Neural cell (in vitro differentiated cells): ENCODE results near the gene NANOS3.

Source experiments
- EZH2 ChIP-seq: fragments of 200-600, 300-800 bp; shearing (Covaris generic), sonication (generic); IDR thresholded peaks from 2 replicates; pipeline ENCODE4 v1.6.1; 2014; ENCODE audit warnings: antibody characterized with exemption, low read length, borderline replicate concordance, mild to moderate bottlenecking; ENCODE audit not compliant: insufficient read depth, poor library complexity, severe bottlenecking
- POLR2AphosphoS5 ChIP-seq: IDR thresholded peaks from 2 replicates; pipeline ENCODE4 v1.6.1; 2012
- RAD21 ChIP-seq: fragments of 450-650 bp; conservative IDR thresholded peaks from 2 replicates; pipeline ENCODE4 v1.6.1; 2014; ENCODE audit warnings: antibody characterized with exemption, mild to moderate bottlenecking, moderate library complexity
- SMC3 ChIP-seq: fragments of 450-650 bp; conservative IDR thresholded peaks from 2 replicates; pipeline ENCODE4 v1.6.1; 2014; ENCODE audit warnings: antibody characterized with exemption, mild to moderate bottlenecking, moderate library complexity; ENCODE audit not compliant: poor library complexity
- TAF1 ChIP-seq: IDR thresholded peaks from 2 replicates; pipeline ENCODE4 v1.6.1; 2012; ENCODE audit warnings: low read depth
- TF ChIP-seq, protein P1 (sequence below): fragments of 450-650 bp; IDR thresholded peaks from 2 replicates; pipeline ENCODE4 v1.5.1; 2014; ENCODE audit warnings: antibody characterized with exemption, mild to moderate bottlenecking, moderate library complexity; ENCODE audit not compliant: poor library complexity, severe bottlenecking
- TF ChIP-seq, protein P2 (sequence below): IDR thresholded peaks from 2 replicates; pipeline ENCODE4 v1.6.1; 2012; ENCODE audit warnings: borderline replicate concordance

DNA sequence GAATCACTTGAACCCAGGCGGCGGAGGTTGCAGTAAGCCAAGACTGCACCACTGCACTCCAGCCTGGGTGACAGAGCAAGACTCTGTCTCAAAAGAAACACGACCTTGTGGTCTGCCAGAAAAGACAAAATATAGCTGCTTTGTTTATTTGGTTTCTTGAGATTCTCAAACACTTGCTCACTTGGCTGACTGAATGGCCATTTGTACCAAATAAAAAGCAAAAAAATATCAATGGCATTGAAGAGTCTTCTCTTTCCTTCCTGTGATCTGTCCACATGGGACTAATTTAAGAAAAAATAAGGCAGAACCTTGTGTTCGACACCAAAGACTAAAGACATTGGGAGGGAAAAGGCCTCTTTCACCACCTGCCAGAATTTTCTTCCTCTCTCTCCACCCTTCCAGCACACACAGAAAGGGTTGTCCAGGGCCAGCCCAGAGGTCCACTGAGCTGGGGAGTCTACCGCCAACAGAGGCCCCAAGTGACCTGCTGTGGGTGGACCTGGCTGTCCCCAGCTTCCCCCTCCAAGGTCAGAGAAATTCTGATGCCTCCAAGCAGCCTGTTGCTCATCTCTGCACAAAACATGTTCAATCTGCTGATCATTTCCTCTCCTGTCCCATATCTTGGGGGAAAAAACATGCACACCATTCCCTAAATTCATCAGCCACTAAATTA lies 23.1 kb downstream of the NANOS3 start:
- TF ChIP-seq, protein P1, sequence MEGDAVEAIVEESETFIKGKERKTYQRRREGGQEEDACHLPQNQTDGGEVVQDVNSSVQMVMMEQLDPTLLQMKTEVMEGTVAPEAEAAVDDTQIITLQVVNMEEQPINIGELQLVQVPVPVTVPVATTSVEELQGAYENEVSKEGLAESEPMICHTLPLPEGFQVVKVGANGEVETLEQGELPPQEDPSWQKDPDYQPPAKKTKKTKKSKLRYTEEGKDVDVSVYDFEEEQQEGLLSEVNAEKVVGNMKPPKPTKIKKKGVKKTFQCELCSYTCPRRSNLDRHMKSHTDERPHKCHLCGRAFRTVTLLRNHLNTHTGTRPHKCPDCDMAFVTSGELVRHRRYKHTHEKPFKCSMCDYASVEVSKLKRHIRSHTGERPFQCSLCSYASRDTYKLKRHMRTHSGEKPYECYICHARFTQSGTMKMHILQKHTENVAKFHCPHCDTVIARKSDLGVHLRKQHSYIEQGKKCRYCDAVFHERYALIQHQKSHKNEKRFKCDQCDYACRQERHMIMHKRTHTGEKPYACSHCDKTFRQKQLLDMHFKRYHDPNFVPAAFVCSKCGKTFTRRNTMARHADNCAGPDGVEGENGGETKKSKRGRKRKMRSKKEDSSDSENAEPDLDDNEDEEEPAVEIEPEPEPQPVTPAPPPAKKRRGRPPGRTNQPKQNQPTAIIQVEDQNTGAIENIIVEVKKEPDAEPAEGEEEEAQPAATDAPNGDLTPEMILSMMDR, result no peak
- TF ChIP-seq, protein P2, sequence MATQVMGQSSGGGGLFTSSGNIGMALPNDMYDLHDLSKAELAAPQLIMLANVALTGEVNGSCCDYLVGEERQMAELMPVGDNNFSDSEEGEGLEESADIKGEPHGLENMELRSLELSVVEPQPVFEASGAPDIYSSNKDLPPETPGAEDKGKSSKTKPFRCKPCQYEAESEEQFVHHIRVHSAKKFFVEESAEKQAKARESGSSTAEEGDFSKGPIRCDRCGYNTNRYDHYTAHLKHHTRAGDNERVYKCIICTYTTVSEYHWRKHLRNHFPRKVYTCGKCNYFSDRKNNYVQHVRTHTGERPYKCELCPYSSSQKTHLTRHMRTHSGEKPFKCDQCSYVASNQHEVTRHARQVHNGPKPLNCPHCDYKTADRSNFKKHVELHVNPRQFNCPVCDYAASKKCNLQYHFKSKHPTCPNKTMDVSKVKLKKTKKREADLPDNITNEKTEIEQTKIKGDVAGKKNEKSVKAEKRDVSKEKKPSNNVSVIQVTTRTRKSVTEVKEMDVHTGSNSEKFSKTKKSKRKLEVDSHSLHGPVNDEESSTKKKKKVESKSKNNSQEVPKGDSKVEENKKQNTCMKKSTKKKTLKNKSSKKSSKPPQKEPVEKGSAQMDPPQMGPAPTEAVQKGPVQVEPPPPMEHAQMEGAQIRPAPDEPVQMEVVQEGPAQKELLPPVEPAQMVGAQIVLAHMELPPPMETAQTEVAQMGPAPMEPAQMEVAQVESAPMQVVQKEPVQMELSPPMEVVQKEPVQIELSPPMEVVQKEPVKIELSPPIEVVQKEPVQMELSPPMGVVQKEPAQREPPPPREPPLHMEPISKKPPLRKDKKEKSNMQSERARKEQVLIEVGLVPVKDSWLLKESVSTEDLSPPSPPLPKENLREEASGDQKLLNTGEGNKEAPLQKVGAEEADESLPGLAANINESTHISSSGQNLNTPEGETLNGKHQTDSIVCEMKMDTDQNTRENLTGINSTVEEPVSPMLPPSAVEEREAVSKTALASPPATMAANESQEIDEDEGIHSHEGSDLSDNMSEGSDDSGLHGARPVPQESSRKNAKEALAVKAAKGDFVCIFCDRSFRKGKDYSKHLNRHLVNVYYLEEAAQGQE, result no peak
- no peak for TF ChIP-seq EZH2
- TF ChIP-seq TAF1, result no peak
- TF ChIP-seq POLR2AphosphoS5, result no peak
- no peak for TF ChIP-seq SMC3
- no peak for TF ChIP-seq RAD21
